SK-N-SH (cell line): Measurements from ENCODE around the gene KANSL3.

Experiments
- CTCF ChIP-seq: fragments of 200-600 bp; sonication (generic); IDR thresholded peaks from 2 replicates; pipeline ENCODE4 v1.6.1; 2017; ENCODE audit warnings: antibody characterized with exemption, mild to moderate bottlenecking, moderate library complexity
- EZH2phosphoT487 ChIP-seq: fragments of 200-600 bp; sonication (generic); IDR thresholded peaks from 2 replicates; pipeline ENCODE4 v1.6.1; 2017; ENCODE audit warnings: low read depth, mixed run types, mild to moderate bottlenecking, antibody characterized with exemption, moderate library complexity, borderline replicate concordance
- FOSL2 ChIP-seq: IDR thresholded peaks from 2 replicates; pipeline ENCODE4 v1.4.0; 2012; ENCODE audit warnings: low read depth, mild to moderate bottlenecking, moderate library complexity, borderline replicate concordance
- IRF3 ChIP-seq: fragments of 150-350 bp; IDR thresholded peaks from 2 replicates; pipeline ENCODE4 v1.6.1; 2016; ENCODE audit warnings: mild to moderate bottlenecking, low read depth, low read length
- JUND ChIP-seq: IDR thresholded peaks from 2 replicates; pipeline ENCODE4 v1.4.0; 2012
- POLR2AphosphoS5 ChIP-seq: IDR thresholded peaks from 2 replicates; pipeline ENCODE4 v1.6.1; 2012; ENCODE audit warnings: low read depth, low read length
- RAD21 ChIP-seq: IDR thresholded peaks from 2 replicates; pipeline ENCODE4 v1.6.1; 2012; ENCODE audit warnings: mild to moderate bottlenecking, low read length
- RCOR1 ChIP-seq: fragments of 150-350 bp; IDR thresholded peaks from 2 replicates; pipeline ENCODE4 v1.6.1; 2017; ENCODE audit warnings: antibody characterized with exemption, low read length
- SMC3 ChIP-seq: IDR thresholded peaks from 2 replicates; pipeline ENCODE4 v1.6.1; 2012; ENCODE audit warnings: low read depth, low read length, improper control_type of control experiment
- TEAD4 ChIP-seq: IDR thresholded peaks from 2 replicates; pipeline ENCODE4 v1.4.0; 2012; ENCODE audit warnings: mild to moderate bottlenecking, borderline replicate concordance; ENCODE audit not compliant: insufficient read depth
- TF ChIP-seq, protein P1 (sequence below): IDR thresholded peaks from 2 replicates; pipeline ENCODE4 v1.4.0; 2012; ENCODE audit warnings: low read depth
- TF ChIP-seq, protein P2 (sequence below): IDR thresholded peaks from 2 replicates; pipeline ENCODE4 v1.4.0; 2012; ENCODE audit warnings: low read depth, borderline replicate concordance

DNA sequence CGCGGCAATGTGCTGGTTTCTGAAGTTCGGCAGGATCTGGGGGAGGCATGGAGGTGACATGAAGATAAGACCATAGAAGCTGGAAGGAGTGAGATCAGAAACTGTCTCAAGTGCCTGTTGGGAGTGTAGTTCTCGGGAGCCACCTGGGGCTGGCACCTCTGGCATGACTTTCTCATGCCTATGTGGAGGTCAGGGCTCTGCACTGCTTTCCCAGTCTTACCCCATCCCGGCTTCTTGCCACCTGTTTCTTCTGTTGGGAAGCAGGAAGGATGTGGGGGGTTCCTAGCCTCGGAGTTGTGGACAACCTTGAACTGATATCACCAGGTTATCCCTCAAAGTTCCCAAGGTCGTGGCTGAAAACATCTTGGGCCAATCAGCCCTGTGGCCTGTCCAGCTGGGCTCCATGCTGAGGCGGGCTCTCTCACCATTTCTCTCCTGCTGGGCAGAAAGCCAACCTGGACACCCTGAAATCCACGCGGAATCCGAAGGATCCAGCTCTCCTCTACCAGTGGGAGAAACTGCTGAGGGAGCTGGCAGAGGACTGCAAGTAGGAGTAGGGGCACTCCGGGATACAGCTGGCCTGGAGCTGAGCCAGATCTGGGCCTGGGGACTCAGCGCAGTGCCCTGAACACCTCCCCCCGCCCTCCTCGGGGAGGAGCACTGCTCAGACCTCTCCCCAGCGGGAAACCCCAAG is 46.9 kb upstream of the KANSL3 start:
- TF ChIP-seq, protein P1, sequence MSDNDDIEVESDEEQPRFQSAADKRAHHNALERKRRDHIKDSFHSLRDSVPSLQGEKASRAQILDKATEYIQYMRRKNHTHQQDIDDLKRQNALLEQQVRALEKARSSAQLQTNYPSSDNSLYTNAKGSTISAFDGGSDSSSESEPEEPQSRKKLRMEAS, result no peak
- TF ChIP-seq CTCF (no peak), IRF3 (no peak), EZH2phosphoT487 (no peak), JUND (no peak), RCOR1 (no peak), FOSL2 (no peak), TEAD4 (no peak), SMC3 (no peak), POLR2AphosphoS5 (no peak), RAD21 (no peak)
- TF ChIP-seq, protein P2, sequence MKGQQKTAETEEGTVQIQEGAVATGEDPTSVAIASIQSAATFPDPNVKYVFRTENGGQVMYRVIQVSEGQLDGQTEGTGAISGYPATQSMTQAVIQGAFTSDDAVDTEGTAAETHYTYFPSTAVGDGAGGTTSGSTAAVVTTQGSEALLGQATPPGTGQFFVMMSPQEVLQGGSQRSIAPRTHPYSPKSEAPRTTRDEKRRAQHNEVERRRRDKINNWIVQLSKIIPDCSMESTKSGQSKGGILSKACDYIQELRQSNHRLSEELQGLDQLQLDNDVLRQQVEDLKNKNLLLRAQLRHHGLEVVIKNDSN, result no peak
